Measurements from ENCODE around the gene ADA. TPM values are rescaled to one million over a fixed set of nuclear protein-coding genes. Genes with fewer than 3 reads are reported as not detected.

ADA gene
- total and polyA plus RNA-seq, 3 experiments from 2014 or later, result 21.1 to 56.4 (median 21.3) TPM

DNA sequence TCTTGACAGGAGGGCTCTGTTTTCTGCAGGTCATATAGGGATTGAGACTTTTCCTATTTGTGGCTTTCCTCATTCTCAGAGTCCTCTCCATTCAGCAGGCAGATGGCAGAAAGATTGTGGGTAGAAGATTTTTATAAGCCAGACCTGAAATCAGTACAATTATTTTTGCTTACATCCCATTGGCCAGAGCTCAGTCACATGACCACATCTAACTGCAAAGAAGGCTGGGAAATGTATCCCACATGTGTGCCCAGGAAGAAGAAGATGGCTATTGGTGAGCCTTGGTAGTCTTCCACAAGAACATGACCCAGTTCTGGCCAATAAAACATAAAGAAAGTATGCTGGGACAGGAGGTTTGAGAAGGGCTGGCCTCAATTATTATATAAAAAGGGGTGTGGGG is 42.1 kb upstream of the ADA start:
- Histone ChIP-seq H3K4me1 (ENCODE audit: insufficient read depth, low read length) (no peaks in the 10 kb centered on the region), H3K4me3 (ENCODE audit: low read length) (no peak overlapping the region), H3K27me3 (ENCODE audit: insufficient read depth, low read length, poor library complexity, severe bottlenecking) (no peaks in the 10 kb centered on the region), H3K9me3 (ENCODE audit: low read length) (no peaks in the 10 kb centered on the region), H3K36me3 (ENCODE audit: insufficient read depth, low read length) (no peaks in the 10 kb centered on the region), H3K27ac (ENCODE audit: low read depth, low read length) (no peak overlapping the region)
- no peak for DNase-seq
- Mint-ChIP-seq H3K36me3 (no peaks in the 10 kb centered on the region), H3K27me3 (peaks cover 8% of the 10 kb centered on the region in 2 donors), H3K27ac (no peak overlapping the region), H3K4me3 (no peak overlapping the region), H3K9me3 (no peaks in the 10 kb centered on the region), H3K4me1 (no peaks in the 10 kb centered on the region)
- ChIA-PET CTCF (interaction anchor here (1.3 kb wide), 1 partner anchor 10 kb away, joined by 6 read pairs; no protein-coding TSS in a partner anchor), POLR2A (no interaction called here)

- POLR2A ChIA-PET, result interaction anchor here (0.7 kb wide), 1 partner anchor 249 kb away, joined by 7 read pairs; no protein-coding TSS in a partner anchor
- Histone ChIP-seq H3K4me3 (ENCODE audit: low read length) (no peak overlapping the region), H3K36me3 (ENCODE audit: insufficient read depth, low read length) (no peaks in the 10 kb centered on the region), H3K9me3 (ENCODE audit: low read length) (no peaks in the 10 kb centered on the region), H3K4me1 (ENCODE audit: insufficient read depth, low read length) (no peaks in the 10 kb centered on the region), H3K27ac (ENCODE audit: low read depth, low read length) (no peak overlapping the region), H3K27me3 (ENCODE audit: insufficient read depth, low read length, poor library complexity, severe bottlenecking) (no peaks in the 10 kb centered on the region)
- Mint-ChIP-seq H3K4me1 (no peaks in the 10 kb centered on the region), H3K27me3 (peaks cover 8 to 13% of the 10 kb centered on the region in 2 donors), H3K36me3 (no peaks in the 10 kb centered on the region), H3K4me3 (no peak overlapping the region), H3K27ac (no peak overlapping the region), H3K9me3 (no peaks in the 10 kb centered on the region)
- CTCF ChIA-PET, result no interaction called here
- no peak for DNase-seq
Observed at GRCh38 chr20:44692932-44693480, 41.5 kb upstream of the ADA start.

GRCh38 chr20:44691424-44692423 is 40.2 kb upstream of the ADA start:
- H3K27ac Mint-ChIP-seq, result no peak overlapping the region
- no peaks in the 10 kb centered on the region for H3K36me3 ChIP-seq (ENCODE audit: insufficient read depth, low read length)
- H3K27me3 Mint-ChIP-seq, result peaks cover 8 to 24% of the 10 kb centered on the region in 2 donors
- POLR2A ChIA-PET, result interaction anchor here (0.7 kb wide), 1 partner anchor 250 kb away, joined by 7 read pairs; no protein-coding TSS in a partner anchor
- no peak overlapping the region for H3K4me3 ChIP-seq (ENCODE audit: low read length)
- no peaks in the 10 kb centered on the region for H3K27me3 ChIP-seq (ENCODE audit: insufficient read depth, low read length, poor library complexity, severe bottlenecking)
- H3K9me3 Mint-ChIP-seq, result no peaks in the 10 kb centered on the region
- H3K4me1 Mint-ChIP-seq, result no peaks in the 10 kb centered on the region
- H3K4me3 Mint-ChIP-seq, result no peak overlapping the region
- H3K4me1 ChIP-seq (ENCODE audit: insufficient read depth, low read length), result no peaks in the 10 kb centered on the region
- CTCF ChIA-PET, result no interaction called here
- H3K27ac ChIP-seq (ENCODE audit: low read depth, low read length), result no peak overlapping the region
- no peaks in the 10 kb centered on the region for H3K9me3 ChIP-seq (ENCODE audit: low read length)
- H3K36me3 Mint-ChIP-seq, result no peaks in the 10 kb centered on the region
- no peak for DNase-seq

- CTCF ChIA-PET, result no interaction called here
Observed at GRCh38 chr20:44690781-44691423, 39.4 kb upstream of the ADA start.

DNA sequence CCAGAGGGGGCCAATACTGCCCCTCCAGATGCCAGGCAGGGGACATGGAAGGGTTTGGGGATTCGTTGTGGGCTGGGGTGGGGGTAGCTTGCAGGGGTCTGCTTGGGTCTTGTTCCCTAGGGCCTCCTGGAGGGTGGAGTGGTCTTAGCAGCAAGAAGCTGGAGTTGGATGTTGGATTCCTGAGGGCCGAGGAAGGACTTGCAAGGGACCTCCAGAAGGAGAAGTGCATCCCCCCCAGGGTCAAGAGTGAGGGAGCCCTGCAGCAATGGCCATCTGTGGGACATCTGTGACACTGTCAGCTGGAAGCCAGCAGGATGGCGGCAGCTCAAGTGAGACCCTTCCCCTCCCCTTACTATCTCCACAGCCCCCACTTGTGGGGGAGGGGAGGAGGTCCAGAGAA is 38.3 kb upstream of the ADA start:
- H3K4me3 Mint-ChIP-seq, result no peak overlapping the region
- no peaks in the 10 kb centered on the region for H3K9me3 ChIP-seq (ENCODE audit: low read length)
- H3K4me1 Mint-ChIP-seq, result peaks cover 5% of the 10 kb centered on the region in 3 donors
- H3K4me1 ChIP-seq (ENCODE audit: insufficient read depth, low read length), result no peaks in the 10 kb centered on the region
- H3K27me3 Mint-ChIP-seq, result peaks cover 12 to 27% of the 10 kb centered on the region in 2 donors
- peak overlapping the region in 1 of 8 donors; percentile 63 for H3K27ac Mint-ChIP-seq
- CTCF ChIA-PET, result no interaction called here
- H3K4me3 ChIP-seq (ENCODE audit: low read length), result no peak overlapping the region
- no peaks in the 10 kb centered on the region for H3K9me3 Mint-ChIP-seq
- no peak for DNase-seq
- H3K36me3 Mint-ChIP-seq, result no peaks in the 10 kb centered on the region
- H3K27ac ChIP-seq (ENCODE audit: low read depth, low read length), result no peak overlapping the region
- H3K36me3 ChIP-seq (ENCODE audit: insufficient read depth, low read length), result no peaks in the 10 kb centered on the region
- no peaks in the 10 kb centered on the region for H3K27me3 ChIP-seq (ENCODE audit: insufficient read depth, low read length, poor library complexity, severe bottlenecking)
- POLR2A ChIA-PET, result no interaction called here

More at GRCh38 chr20:44690781-44691423, 39.4 kb upstream of the ADA start:
- H3K9me3 Mint-ChIP-seq, result no peaks in the 10 kb centered on the region
- H3K36me3 Mint-ChIP-seq, result no peaks in the 10 kb centered on the region
- DNase-seq, result no peak
- no peaks in the 10 kb centered on the region for H3K4me1 ChIP-seq (ENCODE audit: insufficient read depth, low read length)
- no peaks in the 10 kb centered on the region for H3K4me1 Mint-ChIP-seq
- H3K9me3 ChIP-seq (ENCODE audit: low read length), result no peaks in the 10 kb centered on the region
- H3K27ac ChIP-seq (ENCODE audit: low read depth, low read length), result no peak overlapping the region
- no peaks in the 10 kb centered on the region for H3K36me3 ChIP-seq (ENCODE audit: insufficient read depth, low read length)
- H3K4me3 Mint-ChIP-seq, result no peak overlapping the region
- POLR2A ChIA-PET, result no interaction called here
- H3K27me3 ChIP-seq (ENCODE audit: insufficient read depth, low read length, poor library complexity, severe bottlenecking), result no peaks in the 10 kb centered on the region
- H3K4me3 ChIP-seq (ENCODE audit: low read length), result no peak overlapping the region
- H3K27ac Mint-ChIP-seq, result no peak overlapping the region
- peaks cover 8 to 24% of the 10 kb centered on the region in 2 donors for H3K27me3 Mint-ChIP-seq

DNA sequence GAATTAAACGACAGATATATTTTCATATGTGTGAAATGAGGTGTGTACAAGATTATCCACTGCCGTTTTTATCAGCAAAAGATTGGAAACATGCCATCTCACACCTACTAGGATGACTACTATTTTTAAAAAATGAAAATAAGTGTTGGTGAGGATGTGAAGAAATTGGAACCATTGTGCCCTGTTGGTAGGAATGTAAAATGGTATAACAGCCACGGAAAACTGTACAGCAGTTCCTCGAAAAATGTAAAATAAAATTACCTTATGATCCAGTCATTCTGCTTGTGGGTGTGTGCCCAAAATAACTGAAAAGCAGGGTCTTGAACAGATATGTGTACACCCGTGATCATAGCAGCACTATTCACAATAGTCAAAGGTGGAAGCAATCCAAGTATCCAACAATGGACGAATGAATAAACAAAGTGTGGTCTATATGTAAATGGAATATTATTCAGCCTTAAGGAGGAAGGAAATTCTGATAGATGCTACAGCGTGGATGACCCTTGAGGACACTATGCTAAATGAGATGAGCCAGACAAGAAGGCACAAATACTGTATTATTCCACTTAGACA is 36.6 kb upstream of the ADA start:
- CTCF ChIA-PET, result no interaction called here
- Mint-ChIP-seq H3K4me1 (peaks cover 9 to 19% (median 12%) of the 10 kb centered on the region in 3 donors), H3K27me3 (peaks cover 12 to 27% of the 10 kb centered on the region in 2 donors), H3K36me3 (no peaks in the 10 kb centered on the region), H3K4me3 (no peak overlapping the region), H3K9me3 (no peaks in the 10 kb centered on the region), H3K27ac (peak overlapping the region in 1 of 8 donors; percentile 3)
- Histone ChIP-seq H3K9me3 (ENCODE audit: low read length) (no peaks in the 10 kb centered on the region), H3K27ac (ENCODE audit: low read depth, low read length) (no peak overlapping the region), H3K4me1 (ENCODE audit: insufficient read depth, low read length) (no peaks in the 10 kb centered on the region), H3K27me3 (ENCODE audit: insufficient read depth, low read length, poor library complexity, severe bottlenecking) (no peaks in the 10 kb centered on the region), H3K36me3 (ENCODE audit: insufficient read depth, low read length) (no peaks in the 10 kb centered on the region), H3K4me3 (ENCODE audit: low read length) (no peak overlapping the region)
- no peak for DNase-seq
- POLR2A ChIA-PET, result no interaction called here

DNA sequence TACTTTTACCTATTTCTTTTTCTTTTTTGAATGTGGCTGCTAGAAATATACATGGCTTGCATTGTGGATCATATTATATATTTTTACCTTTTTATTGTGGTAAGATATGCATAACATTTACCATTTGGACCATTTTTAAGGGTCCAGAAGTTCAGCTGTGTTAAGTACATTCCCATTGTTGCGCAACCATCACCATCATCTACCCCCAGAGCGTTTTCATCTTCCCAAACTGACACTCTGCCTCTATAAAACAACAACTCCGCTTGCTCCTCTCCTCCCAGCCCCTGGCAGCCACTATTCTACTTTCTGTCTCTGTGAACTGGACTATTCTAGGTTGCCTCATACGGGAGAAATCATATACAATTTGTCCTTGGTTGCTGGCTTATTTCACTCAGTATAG is 35.4 kb upstream of the ADA start:
- Mint-ChIP-seq H3K4me3 (no peak overlapping the region), H3K36me3 (no peaks in the 10 kb centered on the region), H3K9me3 (no peaks in the 10 kb centered on the region), H3K4me1 (peaks cover 9 to 19% (median 12%) of the 10 kb centered on the region in 3 donors), H3K27me3 (peaks cover 7 to 26% of the 10 kb centered on the region in 2 donors), H3K27ac (no peak overlapping the region)
- no peaks in the 10 kb centered on the region for H3K27me3 ChIP-seq (ENCODE audit: insufficient read depth, low read length, poor library complexity, severe bottlenecking)
- no peak for DNase-seq
- H3K27ac ChIP-seq (ENCODE audit: low read depth, low read length), result no peak overlapping the region
- H3K4me3 ChIP-seq (ENCODE audit: low read length), result no peak overlapping the region
- no peaks in the 10 kb centered on the region for H3K9me3 ChIP-seq (ENCODE audit: low read length)
- H3K36me3 ChIP-seq (ENCODE audit: insufficient read depth, low read length), result no peaks in the 10 kb centered on the region
- no peaks in the 10 kb centered on the region for H3K4me1 ChIP-seq (ENCODE audit: insufficient read depth, low read length)
- ChIA-PET POLR2A (no interaction called here), CTCF (interaction anchor here (6.4 kb wide), 1 partner anchor 39 kb away, joined by 130 read pairs; the partner anchor contains the start of gene ADA)
